Kidney tubule cell (primary cell): ENCODE data around the gene ADM2.
A peak's percentile ranks its signal among the peaks of the same experiment; 100 is the strongest.

Source experiments
- DNase-seq: peaks from one replicate; pipeline ENCODE4 v3.0.0-alpha.2; 2018; ENCODE audit warnings: low spot score

The ADM2 gene

DNA sequence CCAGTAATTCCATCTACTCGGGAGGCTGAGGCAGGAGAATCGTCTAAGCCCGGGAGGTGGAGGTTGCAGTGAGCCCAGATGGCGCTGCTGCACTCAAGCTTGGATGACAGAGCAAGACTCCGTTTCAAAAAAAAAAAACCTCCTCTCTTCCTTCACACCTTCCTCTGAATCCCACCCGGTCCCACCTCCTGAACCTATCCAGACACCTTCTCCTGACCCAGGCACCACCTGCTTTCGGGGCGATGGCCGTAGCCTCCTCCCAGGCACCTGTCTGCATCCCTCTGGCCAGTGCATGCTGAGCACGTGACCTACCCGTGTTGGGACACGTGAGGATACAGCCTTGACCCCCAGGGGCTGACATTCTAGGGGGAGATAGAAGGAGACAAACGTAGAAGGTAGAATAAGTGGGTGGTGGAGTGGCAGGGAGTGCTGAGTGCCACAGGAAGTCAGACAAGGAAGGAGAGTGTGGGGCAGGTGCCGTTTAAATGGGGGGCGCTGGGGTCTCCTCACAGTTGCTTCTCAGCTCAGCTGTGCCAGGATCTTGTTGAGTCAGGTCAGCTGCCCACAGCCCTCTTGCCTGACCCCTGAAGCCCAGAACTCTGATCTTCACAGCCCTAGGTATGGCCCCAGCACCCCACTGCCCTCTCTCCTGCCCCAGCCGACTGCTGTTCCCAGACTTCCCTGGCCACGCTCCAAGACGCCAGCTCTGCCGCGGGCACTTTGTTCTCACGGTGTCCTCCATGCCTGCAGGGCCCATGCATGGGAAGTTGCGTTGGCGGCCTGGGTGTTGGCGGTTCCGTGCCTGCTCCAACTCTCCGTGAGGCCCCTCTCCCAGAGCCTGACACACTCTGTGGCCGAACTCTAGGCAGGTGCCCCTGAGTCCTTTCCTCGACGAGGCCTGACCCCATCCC, 4.1 kb downstream of the ADM2 start:
- peak; percentile 48 for DNase-seq

DNA sequence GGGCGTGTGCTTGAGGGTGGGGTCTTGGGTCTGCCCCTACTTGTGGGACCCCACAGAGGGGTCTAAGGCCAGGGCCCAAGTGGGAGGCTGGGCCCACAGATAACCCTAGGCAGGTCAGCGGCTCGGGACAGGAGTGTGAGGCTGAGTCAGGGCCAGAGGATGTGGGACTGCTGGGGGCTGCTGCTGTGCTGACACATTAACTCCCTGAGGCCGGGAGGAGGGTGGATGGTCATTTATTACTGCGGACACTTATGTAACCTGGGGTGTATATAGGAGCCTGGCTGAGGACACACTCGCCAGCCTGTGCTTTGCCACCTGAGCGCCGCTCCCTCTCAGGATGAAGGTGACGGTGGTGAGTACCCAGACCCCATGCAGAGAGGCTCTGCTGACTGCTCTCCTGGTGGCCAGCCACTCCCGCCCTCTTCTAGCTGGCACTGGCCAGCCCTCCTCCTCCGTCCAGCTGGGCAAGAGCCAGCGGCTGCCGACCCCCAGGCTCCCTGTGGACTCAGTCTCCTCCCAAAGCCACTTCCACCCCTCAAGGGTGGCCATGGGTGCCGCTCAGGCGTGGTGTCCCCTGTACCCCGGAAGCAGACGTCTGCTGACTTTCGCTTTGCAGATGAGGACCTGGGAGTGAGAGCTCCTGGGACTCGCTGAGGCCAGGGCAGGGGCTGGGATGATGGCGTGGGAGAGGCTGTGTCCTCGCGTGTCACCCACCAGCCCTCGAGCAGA, 5.4 kb downstream of the ADM2 start, which contains the start of gene MIOX:
Gene MIOX (plus strand): TSS at position 299 of the 729 bp plus-strand sequence. CDS start 39 bp downstream, at position 338.
- DNase-seq = peak; percentile 84

- no peak for DNase-seq
Observed at GRCh38 chr22:50487290-50488005, 6.1 kb downstream of the ADM2 start.

DNA sequence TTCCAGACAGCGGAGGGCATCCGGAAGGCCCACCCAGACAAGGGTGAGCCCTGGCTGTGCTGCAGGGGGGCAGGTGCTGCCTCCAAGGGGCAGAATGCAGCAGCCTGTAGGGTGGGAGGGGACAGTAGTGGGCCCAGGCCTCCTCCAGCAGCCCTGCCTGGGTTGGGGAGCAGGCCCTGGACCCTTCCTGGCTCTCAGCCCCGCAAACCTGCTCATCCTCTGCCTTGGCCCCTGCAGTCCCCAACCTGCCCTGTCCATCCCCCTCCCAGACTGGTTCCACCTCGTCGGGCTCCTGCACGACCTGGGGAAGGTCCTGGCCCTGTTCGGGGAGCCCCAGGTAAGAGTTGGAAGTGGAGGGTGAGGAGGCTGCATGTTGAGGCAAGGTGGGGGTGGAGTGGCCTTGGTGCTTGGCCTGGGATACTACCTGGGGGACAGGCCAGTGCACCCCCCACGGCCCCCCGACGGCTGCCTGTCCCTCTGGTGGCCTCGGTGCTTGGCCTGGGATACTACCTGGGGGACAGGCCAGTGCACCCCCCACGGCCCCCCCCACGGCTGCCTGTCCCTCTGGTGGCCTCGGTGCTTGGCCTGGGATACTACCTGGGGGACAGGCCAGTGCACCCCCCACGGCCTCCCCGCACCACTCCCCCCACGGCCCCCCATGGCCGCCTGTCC, 6.8 kb downstream of the ADM2 start:
- no peak for DNase-seq

- DNase-seq = no peak
Observed at GRCh38 chr22:50488886-50489285, 7.5 kb downstream of the ADM2 start.

- no peak for DNase-seq
Observed at GRCh38 chr22:50489363-50490243, 8.3 kb downstream of the ADM2 start.

- peak; percentile 10 for DNase-seq
Observed at GRCh38 chr22:50490531-50491308, 9.4 kb downstream of the ADM2 start.

DNA sequence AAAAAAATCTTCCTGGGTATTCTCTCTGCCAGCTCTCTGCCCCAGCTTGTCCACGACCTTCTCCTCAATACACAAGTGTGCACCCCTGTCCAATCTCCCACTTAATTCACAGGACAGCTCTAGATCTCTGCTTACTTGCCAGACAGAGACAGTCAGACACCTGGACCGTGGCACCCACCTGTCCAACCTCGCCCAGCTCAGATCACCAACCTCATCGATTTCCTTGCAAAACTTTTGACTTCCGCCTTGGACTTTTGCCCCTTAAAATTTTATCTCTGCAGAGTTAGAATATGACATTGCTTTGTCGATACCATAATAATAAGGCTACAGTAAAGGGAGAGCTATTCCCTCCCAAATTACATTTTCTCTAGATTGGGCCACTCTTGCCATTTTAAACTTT, 15.8 kb downstream of the ADM2 start:
- DNase-seq = no peak

GRCh38 chr22:50498322-50498890, 17.1 kb downstream of the ADM2 start:
- peak; percentile 77 for DNase-seq

DNA sequence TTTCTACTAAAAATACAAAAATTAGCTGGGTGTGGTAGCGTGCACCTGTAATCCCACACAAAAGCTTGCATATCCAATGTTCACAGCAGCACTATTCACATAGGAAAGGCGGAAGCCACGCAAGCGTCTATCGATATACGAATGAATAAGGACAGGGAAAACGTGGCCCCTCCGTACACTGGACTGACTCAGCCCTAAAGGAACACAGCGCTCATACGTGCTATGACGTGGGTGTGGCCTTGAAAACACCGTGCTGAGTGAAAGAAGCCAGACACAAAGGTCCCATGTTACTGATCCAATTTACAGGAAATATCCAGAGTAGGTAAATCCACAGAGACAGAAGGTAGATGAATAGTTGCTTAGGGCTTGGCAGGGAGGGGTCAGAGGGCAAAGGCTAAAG, 19.1 kb downstream of the ADM2 start:
- no peak for DNase-seq

GRCh38 chr22:50502096-50502495, 20.8 kb downstream of the ADM2 start:
- no peak for DNase-seq

GRCh38 chr22:50502628-50503474, 21.5 kb downstream of the ADM2 start:
- DNase-seq = no peak

DNA sequence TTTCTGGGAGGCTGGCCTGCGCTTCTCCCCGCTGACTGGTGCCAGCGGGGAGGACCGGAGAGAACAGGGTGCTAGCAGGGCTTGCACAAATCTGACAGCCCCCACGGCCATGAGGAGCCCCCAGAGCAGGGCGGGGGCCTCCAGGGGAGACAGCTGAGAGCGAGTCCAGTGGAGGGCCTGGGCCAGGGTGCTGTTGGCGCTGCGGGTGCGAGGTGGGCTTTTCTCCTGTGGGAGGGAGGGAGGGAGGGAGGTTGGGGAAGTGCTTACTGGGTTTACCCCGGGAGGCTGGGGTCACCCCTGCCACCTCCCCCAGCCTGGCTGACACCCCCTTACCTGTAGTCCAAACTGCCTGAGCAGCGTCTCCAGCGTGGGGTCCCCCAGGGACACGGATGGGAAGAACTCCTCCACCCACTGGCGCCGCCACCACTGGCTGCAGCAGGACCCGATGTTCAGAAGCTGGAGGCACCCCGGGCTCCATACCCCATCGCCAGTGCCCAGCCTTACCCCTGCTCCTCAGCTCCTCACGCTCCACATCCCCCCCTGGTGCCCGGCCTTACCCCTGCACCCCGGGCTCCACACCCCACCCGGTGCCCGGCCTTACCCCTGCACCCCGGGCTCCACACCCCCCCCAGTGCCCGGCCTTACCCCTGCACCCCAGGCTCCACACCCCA, 22.3 kb downstream of the ADM2 start:
- DNase-seq = no peak

- DNase-seq = no peak
Observed at GRCh38 chr22:50504369-50505211, 23.2 kb downstream of the ADM2 start.

- DNase-seq = no peak
Observed at GRCh38 chr22:50505276-50505775, 24.0 kb downstream of the ADM2 start.

DNA sequence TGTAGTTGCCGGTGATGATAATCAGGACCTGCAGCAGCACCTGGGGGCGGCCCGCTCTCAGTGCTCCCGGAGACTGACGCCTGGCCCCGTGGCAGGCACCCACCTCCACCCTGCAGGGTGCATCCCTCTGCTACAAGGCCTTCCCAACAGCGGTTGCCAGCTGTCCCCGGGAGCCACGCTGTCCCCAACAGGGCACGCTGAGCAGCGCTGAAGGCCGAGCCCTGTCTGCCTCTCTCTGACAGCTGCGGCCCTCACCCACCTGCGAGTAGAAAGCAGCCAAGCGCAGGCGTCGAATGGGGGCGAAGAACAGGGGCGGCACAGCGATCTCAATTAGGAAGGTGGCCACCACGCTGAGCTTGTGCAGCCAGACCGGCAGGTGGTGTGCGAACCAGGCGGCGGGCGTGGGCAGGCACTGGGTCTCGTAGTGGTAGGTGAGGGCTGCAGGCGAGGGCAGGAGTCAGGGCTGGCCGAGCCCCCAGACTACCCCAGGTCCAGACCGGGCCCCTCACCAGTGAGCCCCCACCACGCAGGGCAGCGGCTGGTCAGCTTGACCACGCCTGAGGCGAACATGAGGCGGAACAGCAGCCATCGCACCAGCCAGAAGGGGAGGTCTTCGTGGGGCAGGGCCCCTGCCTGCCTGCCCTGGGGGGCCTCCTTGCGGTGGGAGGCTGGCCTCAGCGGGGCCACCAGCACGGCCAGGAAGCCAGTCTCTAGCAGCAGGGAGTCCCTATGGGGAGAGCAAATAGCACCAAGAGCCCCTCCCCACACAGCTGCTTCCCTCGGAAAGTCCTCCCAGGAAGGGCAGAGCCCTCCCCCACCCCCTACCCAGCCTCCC, 24.6 kb downstream of the ADM2 start:
- no peak for DNase-seq
